ENCODE measurements around the gene TENM3. TPM values are rescaled to one million over a fixed set of nuclear protein-coding genes. Genes with fewer than 3 reads are reported as not detected.

TENM3 gene
- total and polyA plus RNA-seq, 2 donors (not counting 3 experiments of a cell fraction or from before 2014, with no cell fraction given): 3.2 to 6.2 TPM

DNA sequence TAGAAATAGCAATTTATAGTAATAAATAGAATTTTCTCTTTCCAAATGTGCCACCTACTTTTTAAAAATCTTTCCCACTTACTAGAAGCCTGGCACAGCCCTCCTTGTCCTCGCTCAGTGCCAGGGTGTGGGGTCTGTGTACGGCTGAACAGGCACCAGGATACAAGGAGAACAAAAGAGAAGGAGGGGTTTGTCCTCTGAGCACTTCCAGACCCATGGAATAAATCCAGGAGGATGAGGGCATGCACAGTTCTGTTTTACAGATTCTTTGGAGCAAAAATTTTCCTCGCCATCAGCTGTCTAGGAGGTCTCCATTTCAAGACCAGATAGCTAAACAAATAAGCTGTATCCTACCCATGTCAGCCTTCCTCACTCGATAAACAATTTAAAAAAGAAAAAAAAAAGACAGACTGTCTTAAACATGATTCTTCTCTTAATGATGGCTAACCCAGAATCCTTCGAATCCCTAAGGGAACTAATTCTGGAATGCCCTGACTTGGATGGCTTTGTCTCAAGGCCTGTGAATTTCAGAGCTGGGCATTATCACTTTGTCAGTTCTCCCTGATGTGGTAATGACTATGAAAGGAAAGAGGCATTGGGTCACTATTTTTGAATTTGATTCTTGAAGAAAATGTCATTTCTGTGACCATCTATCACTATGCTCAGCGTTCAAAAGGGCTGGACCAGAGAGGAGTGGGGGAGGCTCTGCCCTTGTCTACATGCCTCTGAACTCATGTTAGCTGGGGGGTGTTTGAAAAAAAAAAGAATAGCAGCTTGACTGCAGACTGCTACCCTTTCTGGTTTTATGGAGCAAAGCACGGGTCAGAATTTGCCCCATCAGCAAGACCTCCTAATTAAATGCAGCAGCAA, 523.0 kb downstream of the TENM3 start:
- POLR2A ChIA-PET: no interaction called here
- no peak overlapping the region for H2AFZ ChIP-seq (ENCODE audit: low read depth, low read length)
- no peaks in the 10 kb centered on the region for H3K9me3 ChIP-seq (replicated peaks; ENCODE audit: control insufficient read depth, insufficient read depth, low read length)
- no peaks in the 10 kb centered on the region for H3K27me3 ChIP-seq (ENCODE audit: control insufficient read depth in 2 of 2, insufficient read depth in 2 of 2, low read length in 2 of 2)
- no peaks in the 10 kb centered on the region for H3K9me1 ChIP-seq (replicated peaks; ENCODE audit: control insufficient read depth, extremely low read depth, insufficient read depth, low read length)
- H3K4me1 ChIP-seq (ENCODE audit: control insufficient read depth, extremely low read depth, insufficient read depth, low read length): peaks cover 5% of the 10 kb centered on the region
- H3K4me2 ChIP-seq (ENCODE audit: insufficient read depth, low read length): no peak overlapping the region
- no peak overlapping the region for H3K4me3 ChIP-seq (replicated peaks in 1 of 3; ENCODE audit: insufficient read depth in 1 of 3, low read depth in 1 of 3, low read length in 3 of 3)
- FAIRE-seq: no peak
- dilution Hi-C loops (cut with MboI; ENCODE audit: extremely low pct_ligation_motif_present, low sequenced_read_pairs) (no loop called here), intact Hi-C loops (cut with micrococcal nuclease) (no loop called here)
- CTCF ChIA-PET: no interaction called here
- H3K9ac ChIP-seq (replicated peaks; ENCODE audit: extremely low read depth, insufficient read depth, low read length): no peak overlapping the region
- no peak for TF ChIP-seq FOS (IDR thresholded peaks at IDR 0.05; ENCODE audit: borderline replicate concordance, insufficient read depth, low read length)
- TF ChIP-seq, protein P1, sequence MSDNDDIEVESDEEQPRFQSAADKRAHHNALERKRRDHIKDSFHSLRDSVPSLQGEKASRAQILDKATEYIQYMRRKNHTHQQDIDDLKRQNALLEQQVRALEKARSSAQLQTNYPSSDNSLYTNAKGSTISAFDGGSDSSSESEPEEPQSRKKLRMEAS (IDR thresholded peaks at IDR 0.05; ENCODE audit: insufficient read depth, insufficient read length): no peak
- no peak for TF ChIP-seq POLR2AphosphoS5 (IDR thresholded peaks at IDR 0.05; ENCODE audit: insufficient read depth, low read depth, low read length)
- TF ChIP-seq, protein P2, sequence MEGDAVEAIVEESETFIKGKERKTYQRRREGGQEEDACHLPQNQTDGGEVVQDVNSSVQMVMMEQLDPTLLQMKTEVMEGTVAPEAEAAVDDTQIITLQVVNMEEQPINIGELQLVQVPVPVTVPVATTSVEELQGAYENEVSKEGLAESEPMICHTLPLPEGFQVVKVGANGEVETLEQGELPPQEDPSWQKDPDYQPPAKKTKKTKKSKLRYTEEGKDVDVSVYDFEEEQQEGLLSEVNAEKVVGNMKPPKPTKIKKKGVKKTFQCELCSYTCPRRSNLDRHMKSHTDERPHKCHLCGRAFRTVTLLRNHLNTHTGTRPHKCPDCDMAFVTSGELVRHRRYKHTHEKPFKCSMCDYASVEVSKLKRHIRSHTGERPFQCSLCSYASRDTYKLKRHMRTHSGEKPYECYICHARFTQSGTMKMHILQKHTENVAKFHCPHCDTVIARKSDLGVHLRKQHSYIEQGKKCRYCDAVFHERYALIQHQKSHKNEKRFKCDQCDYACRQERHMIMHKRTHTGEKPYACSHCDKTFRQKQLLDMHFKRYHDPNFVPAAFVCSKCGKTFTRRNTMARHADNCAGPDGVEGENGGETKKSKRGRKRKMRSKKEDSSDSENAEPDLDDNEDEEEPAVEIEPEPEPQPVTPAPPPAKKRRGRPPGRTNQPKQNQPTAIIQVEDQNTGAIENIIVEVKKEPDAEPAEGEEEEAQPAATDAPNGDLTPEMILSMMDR (IDR thresholded peaks at IDR 0.05; ENCODE audit: extremely low read depth in 1 of 2, insufficient read depth in 1 of 2, low read depth in 1 of 2, low read length in 2 of 2): no peak
- no peak for TF ChIP-seq POLR2A (IDR thresholded peaks at IDR 0.05; ENCODE audit: low read depth, low read length)
- no peak for TF ChIP-seq JUN (IDR thresholded peaks at IDR 0.05; ENCODE audit: borderline replicate concordance, insufficient read depth, insufficient read length, low read depth)
- no peak for TF ChIP-seq GATA2 (IDR thresholded peaks at IDR 0.05; ENCODE audit: insufficient read depth, insufficient read length, low read depth, low read length)
- no peak for TF ChIP-seq MYC (IDR thresholded peaks at IDR 0.05; ENCODE audit: low read depth, low read length)
- no peak for TF ChIP-seq EZH2 (IDR thresholded peaks at IDR 0.05; ENCODE audit: borderline replicate concordance, low read depth, low read length, severe bottlenecking)
- no peaks in the 10 kb centered on the region for H3K36me3 ChIP-seq (ENCODE audit: control insufficient read depth in 2 of 2, extremely low read depth in 1 of 2, insufficient read depth in 2 of 2, low read length in 2 of 2)
- DNase-seq (ENCODE audit: low read depth, low spot score): no peak
- no TSS peak for BruUV-seq (replicated peaks)
- H4K20me1 ChIP-seq (replicated peaks; ENCODE audit: control insufficient read depth, extremely low read depth, insufficient read depth, low read length): no peaks in the 10 kb centered on the region
- H3K27ac ChIP-seq (ENCODE audit: insufficient read depth, low read depth, low read length): no peak overlapping the region
- no peaks in the 10 kb centered on the region for H3K79me2 ChIP-seq (ENCODE audit: control insufficient read depth, insufficient read depth, low read length)
